NCI-H345 (cell line): ENCODE measurements around the gene SEC31A.
"Not testable (repeated sequence)": the region's sequence is repeated elsewhere in the genome, so short reads cannot be mapped to it uniquely, and the experiment has no call there.

Experiments
- DNase-seq: peaks from one replicate; lab custom pipeline; 2025; lab: John Stamatoyannopoulos, UW

Gene SEC31A

DNA sequence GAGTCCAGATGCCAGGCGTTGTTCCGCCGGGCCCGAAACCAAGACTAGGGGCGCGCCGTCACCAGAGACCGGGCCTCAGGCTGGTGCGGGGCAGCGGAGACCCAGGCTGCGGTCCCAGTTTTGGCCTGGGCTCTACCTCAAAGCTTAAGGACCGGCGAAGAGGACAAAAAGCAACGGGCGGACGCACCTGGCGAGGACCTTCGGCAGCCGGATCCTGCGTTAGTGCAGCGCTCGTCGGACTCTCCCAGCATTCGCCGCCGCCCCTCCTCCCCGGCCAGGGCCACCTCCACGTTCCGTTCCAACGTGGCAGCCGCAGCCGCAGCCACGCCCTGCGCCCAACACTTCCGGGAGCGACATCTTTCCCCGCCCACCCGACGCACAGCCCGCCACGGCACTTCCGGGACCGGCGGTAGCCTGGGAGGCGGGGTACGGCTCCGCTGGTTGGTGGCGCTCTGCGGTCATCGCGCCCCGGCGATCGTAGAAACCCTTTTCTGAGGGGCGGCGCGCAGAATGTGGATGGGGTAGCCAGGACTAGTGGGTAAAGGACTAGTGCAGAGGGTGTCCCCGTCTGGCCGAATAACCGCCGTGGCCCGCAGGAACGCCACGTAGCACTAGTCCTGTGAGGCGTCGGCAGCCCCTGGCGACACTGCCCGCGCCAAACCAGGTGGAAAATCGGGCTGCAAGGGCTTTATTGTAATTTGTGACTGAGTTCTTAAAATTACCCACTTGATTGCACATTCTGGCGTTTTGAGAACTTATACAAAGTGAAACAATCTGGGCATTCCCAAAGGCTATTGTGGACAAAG is at the start of gene SEC31A:
Gene SEC31A (minus strand): TSS at position 253 of the 806 bp plus-strand sequence. CDS start 9,217 bp downstream, outside the sequence.
- peak; percentile 92 for DNase-seq

- no peak for DNase-seq
These were observed 48.5 kb upstream of the SEC31A start for GRCh38 chr4:82939414-82939813.

DNA sequence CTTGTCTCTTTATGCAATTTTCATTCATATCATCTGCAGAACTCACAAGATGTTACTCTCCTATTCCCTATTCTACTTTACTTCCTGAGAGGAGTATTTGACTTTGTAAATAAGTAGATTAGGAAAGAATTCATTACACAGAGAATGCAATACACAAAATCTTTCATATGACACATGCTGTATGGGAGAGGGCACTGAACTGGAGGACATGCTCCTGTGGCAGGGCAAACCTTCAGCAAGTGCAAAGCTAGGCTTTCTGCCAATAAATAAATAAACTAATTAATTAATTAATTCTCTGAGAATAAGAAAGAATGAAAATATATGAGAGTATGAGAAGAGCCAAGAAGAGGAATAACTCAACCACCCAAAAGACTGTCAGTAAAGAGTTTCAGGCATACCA is 43.5 kb upstream of the SEC31A start:
- no peak for DNase-seq

GRCh38 chr4:82930848-82931755 is 40.1 kb upstream of the SEC31A start:
- DNase-seq, result no peak

DNA sequence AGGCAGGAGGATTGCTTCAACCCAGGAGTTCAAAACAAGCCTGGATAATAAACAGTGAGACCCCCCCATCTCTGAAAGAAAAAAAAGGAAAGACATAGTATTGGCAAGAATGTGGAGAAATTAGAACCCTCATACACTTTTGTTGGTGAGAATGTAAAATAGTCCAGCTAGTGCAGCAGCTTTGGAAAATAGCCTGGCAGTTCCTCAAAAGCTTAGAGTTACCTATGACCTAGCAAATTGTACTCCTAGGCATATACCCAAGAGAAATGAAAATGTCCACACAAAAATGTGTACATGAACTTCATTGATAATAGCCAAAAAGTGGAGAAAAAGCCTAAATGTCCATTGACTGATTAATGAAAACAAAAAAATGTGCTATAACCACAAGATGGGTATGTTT is 30.8 kb upstream of the SEC31A start:
- DNase-seq, result no peak

- no peak for DNase-seq
These were observed 28.4 kb upstream of the SEC31A start for GRCh38 chr4:82919386-82919785.

GRCh38 chr4:82918091-82918490 is 27.1 kb upstream of the SEC31A start:
- DNase-seq, result no peak

DNA sequence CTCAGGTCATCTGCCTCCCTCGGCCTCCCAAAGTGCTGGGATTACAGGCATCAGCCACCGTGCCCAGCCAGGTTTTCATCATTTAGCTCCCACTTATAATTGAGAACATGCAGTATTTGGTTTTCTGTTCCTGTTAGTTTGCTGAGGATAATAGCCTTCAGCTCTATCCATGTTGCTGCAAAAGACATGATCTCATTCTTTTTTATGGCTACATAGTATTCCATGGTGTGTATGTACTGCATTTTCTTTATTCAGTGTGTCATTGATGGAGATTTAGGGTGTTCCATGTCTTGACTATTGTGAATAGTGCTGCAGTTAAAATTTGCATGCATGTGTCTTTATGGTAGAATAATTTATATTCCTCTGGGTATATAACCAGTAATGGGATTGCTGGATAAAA is 23.0 kb upstream of the SEC31A start:
- not testable (repeated sequence) for DNase-seq

GRCh38 chr4:82913305-82913704 is 22.4 kb upstream of the SEC31A start:
- DNase-seq, result no peak

DNA sequence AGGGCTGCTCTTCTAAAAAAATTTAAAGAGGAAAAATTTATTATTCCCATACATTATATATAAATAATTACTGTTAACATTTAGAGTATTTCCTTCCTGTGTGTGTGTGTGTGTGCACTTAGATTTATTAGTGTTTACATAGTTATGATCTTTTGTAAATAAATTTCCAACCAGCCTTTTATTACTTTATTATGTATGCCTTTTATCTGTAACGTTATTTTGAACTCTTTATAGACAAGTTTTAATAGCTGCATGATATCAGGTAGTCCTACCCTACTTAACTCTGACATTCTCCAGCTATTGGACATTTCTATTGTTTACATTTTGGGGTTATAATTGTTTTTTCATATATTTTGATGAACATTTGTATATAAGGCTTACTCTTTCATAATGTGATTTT is 18.4 kb upstream of the SEC31A start:
- no peak for DNase-seq

- no peak for DNase-seq
These were observed 15.5 kb upstream of the SEC31A start for GRCh38 chr4:82906469-82906868.

DNA sequence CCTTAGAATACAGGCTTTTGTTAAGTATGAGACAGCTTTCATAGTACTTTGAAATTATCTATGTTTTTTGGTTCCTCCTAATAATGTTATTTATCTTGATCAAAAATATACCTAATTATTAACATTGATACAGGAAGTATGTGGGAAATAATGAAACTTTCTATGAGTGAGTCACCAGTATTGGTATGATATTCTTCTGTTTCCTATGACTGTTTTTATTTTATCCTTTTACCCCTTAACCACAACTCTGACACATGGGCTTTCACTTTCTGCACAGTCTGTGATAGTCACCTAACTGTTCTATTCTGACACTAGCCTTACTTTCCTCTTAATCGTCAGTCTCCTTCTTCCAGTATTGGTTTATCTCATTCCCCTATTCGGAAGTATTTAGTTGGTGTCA is 14.3 kb upstream of the SEC31A start:
- no peak for DNase-seq

GRCh38 chr4:82903737-82904136 is 12.8 kb upstream of the SEC31A start:
- no peak for DNase-seq

- DNase-seq, result no peak
These were observed 10.3 kb upstream of the SEC31A start for GRCh38 chr4:82901183-82901718.

DNA sequence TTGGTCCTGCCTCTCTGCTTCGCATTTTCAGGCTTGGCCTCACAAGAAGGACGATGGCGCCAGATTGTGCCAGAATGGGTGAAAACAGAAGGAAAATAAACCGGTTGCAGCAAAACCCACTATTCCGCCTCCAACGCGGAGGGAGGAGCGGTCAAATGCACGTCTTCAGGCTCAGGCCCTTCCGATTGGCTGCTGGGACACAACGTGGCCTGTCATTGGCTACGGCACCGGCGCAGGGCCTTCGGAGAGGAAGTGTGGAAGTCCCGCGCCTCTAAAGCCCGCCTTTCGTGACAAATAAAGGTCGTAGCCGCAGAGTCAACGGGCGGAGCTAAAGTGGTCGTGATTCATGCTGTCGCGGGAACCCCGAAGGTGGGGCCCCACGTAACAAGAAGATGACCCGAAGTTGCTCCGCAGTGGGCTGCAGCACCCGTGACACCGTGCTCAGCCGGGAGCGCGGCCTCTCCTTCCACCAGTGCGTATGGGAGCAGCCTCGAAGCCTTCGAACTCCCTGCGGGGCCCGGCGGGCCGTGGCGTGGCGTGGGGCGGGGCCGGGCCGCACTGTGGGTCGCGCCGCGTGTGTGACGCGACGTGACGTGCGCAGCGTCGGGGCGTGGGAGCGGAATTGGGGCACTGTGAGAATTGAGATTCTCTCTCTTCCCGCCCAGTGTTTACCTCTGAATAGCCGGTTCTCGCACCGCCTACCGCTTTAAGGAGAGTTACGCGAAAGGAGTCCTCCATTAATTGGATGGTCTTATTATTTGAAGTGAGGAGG is 9.6 kb upstream of the SEC31A start, which contains the start of gene THAP9:
Gene THAP9 (plus strand): TSS at position 325 of the 772 bp plus-strand sequence. CDS start 68 bp downstream, at position 393.
- DNase-seq, result peak; percentile 97

- peak; percentile 41 for DNase-seq
These were observed 9.1 kb upstream of the SEC31A start for GRCh38 chr4:82900066-82900410.

DNA sequence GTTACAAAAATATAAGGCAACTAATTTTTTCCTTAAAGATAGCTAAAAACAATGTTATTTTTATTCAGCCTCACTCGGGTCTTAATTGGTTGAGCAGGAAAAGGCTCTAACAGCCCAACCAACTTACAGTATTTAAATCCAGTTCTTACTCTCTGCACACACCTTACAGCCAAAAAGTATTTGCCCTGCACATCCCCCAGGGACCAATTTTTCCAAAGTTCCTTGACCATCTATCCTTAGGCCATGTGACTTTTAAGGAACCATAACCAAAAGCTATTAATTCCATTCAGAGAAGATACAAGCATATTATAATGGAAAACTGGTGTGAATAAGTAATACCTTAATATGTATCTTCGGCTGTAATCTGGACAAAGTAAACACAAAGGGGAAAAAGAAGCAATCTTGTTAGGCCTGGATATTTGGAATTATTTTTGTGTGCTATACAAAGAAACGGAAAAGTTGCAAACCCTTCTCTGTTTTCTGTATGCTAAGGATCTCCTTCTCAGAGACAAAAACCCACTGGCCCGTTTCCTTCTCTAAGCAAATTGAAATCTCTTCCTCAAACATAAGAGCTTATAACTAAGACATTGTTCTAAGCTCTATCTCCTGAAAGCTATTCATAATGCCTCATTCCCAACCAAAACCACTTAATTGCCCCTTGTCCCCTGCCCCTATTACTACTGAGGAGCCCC is 8.6 kb upstream of the SEC31A start:
- DNase-seq, result no peak

DNA sequence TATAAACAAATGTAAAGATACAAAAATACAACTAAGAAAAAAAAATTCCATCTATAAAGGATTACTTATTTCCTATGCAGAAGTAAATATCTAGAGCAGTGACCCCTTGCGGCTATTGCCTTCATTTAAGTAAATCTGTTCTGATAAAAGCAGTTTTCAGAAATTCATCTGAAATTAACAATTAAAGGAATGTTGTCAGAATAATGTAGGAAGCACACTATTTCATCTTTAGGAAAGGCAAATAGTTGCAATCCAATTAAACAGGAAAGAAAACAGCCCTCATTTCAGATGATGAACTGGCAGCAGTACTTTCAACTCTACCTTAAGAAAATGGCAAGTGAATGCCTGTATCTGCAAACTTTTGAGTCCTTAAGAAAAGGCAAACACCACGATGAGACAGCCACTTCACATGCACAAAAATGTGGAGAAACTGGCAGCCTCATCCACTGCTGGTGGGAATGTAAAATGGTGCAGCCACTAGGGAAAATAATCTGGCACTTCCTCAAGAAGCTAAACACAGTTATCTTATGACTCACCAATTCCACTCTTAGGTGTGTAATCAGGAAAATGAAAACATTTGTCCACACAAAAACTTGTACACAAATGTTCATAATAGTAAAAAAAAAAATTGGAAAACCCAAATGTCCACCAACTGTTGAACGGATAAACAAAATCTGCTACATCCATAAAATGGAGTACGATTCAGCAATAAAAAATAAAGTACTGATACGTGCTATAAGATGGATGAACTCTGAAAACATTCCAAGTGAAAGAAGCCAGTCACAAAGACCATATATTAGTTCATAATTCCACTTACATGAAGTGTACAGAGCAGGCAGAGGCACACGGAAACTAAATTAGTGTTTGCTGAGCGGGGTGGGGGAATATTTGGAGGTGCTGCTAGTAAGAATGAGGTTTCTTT is 7.6 kb upstream of the SEC31A start:
- no peak for DNase-seq

- DNase-seq, result no peak
These were observed 5.8 kb upstream of the SEC31A start for GRCh38 chr4:82896755-82897154.

DNA sequence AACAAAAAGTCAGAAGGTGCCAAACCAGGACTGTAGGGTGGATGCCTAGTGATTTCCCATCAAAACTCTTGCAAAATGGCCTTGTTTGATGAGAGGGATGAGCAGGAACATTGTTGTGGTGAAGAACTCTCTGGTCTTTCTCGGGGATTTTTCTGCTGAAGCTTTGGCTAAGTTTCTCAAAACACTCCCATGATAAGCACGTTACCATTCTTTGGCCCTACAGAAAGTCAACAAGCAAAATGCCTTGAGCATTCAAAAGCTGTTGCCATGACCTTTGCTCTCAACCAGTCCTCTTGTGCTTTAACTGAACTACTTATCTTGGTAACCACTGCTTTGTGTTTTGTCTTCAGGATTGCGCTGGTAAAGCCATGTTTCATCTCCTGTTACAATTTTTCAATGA is 3.0 kb upstream of the SEC31A start:
- DNase-seq, result no peak
